IPS DF 6.9 (cell line): ENCODE measurements around the gene CHML.

Experiments
- DNase-seq: peaks from one replicate; pipeline ENCODE4 v3.0.0-alpha.2; 2013; ENCODE audit warnings: low read depth, low spot score
- H3K27ac ChIP-seq: one replicate; pipeline ENCODE4 v1.5.1; 2013; ENCODE audit warnings: low read length, control low read depth
- H3K27me3 ChIP-seq: 2 replicates; pipeline ENCODE4 v1.6.1; 2013; ENCODE audit warnings: mild to moderate bottlenecking, low read length; ENCODE audit not compliant: control insufficient read depth, insufficient read depth
- H3K36me3 ChIP-seq: 2 replicates; pipeline ENCODE4 v1.6.1; 2013; ENCODE audit warnings: low read length; ENCODE audit not compliant: control insufficient read depth, insufficient read depth
- H3K4me1 ChIP-seq: 2 replicates; pipeline ENCODE4 v1.6.1; 2013; ENCODE audit warnings: low read length; ENCODE audit not compliant: control insufficient read depth, insufficient read depth
- H3K4me3 ChIP-seq: 2 replicates; pipeline ENCODE4 v1.5.1; 2013; ENCODE audit warnings: mild to moderate bottlenecking, low read length
- H3K9me3 ChIP-seq: 2 replicates; pipeline ENCODE4 v1.6.1; 2013; ENCODE audit warnings: low read length, inconsistent platforms; ENCODE audit not compliant: control insufficient read depth, insufficient read depth
- WGBS: extraction: QIAGEN DNeasy Blood & Tissue Kit; methylation state at CpG from one replicate; pipeline ENCODE4 v1.1.7; 2013; ENCODE audit warnings: mixed read lengths, missing lambda C conversion rate; ENCODE audit not compliant: insufficient read length, insufficient coverage; 5-methylcytosine and 5-hydroxymethylcytosine counted together

Gene CHML

DNA sequence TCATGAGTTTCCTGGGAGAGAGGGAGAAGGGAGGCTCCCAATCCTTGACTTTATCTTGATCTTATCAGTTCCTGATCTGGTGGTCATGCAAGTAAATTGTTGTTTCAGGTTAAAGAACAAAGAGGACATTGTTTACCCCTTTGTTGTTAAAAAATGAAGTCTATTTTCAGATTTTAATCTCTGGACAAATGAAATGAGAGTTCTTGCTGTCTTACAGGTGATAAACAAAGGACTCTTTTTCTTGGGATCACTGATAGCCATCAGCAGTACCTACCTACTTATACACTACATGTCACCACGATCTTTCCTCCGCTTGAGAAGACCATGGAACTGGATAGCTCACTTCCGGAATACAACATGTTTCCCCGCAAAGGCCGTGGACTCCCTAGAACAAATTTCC lies 48.4 kb downstream of the CHML start:
- no peak overlapping the region for H3K4me3 ChIP-seq
- H3K36me3 ChIP-seq, result no peaks in the 10 kb centered on the region
- no peaks in the 10 kb centered on the region for H3K4me1 ChIP-seq
- H3K9me3 ChIP-seq, result no peaks in the 10 kb centered on the region
- DNase-seq, result no peak
- no CpG with 5 or more reads among the region's 5 CpGs for WGBS
- H3K27me3 ChIP-seq, result no peaks in the 10 kb centered on the region
- no peak overlapping the region for H3K27ac ChIP-seq

DNA sequence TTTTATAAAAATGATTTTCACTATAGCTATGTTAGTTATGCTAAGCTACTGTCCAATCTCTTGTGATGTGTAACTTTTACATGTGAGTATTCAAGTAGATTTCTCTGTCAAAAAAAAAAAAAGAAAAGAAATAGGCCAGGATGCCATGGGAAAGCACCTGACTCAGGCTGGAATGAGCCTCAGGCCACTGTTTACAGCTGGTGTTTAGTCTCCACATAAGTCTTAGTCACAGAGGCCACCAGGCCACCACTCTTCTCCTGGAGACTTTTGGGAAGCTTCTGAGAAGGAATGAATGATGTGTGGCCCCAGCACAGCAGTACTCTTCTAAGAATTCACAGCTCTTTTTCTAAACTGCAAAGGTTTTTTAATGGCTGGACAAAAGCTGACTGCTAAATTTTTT lies 48.9 kb downstream of the CHML start:
- no peaks in the 10 kb centered on the region for H3K9me3 ChIP-seq
- no peak overlapping the region for H3K4me3 ChIP-seq
- H3K4me1 ChIP-seq, result no peaks in the 10 kb centered on the region
- no peak overlapping the region for H3K27ac ChIP-seq
- H3K27me3 ChIP-seq, result no peaks in the 10 kb centered on the region
- no peak for DNase-seq
- no peaks in the 10 kb centered on the region for H3K36me3 ChIP-seq

GRCh38 chr1:241590719-241591118 lies 49.5 kb downstream of the CHML start:
- Histone ChIP-seq H3K27me3 (no peaks in the 10 kb centered on the region), H3K9me3 (no peaks in the 10 kb centered on the region), H3K27ac (no peak overlapping the region), H3K36me3 (no peaks in the 10 kb centered on the region), H3K4me1 (no peaks in the 10 kb centered on the region), H3K4me3 (no peak overlapping the region)
- DNase-seq, result no peak
- no CpG with 5 or more reads among the region's 4 CpGs for WGBS
